Hematopoietic multipotent progenitor cell treated with erythropoietin and hydrocortisone succinate and interleukin-3 and kit ligand, for 8 days (in vitro differentiated cells): Measurements from ENCODE around the gene C18orf63.
"Not testable (repeated sequence)": the region's sequence is repeated elsewhere in the genome, so short reads cannot be mapped to it uniquely, and the experiment has no call there.

Source experiments
- DNase-seq: peaks from one replicate; pipeline ENCODE4 v3.0.0-alpha.2; 2015

C18orf63 gene

GRCh38 chr18:74286856-74287255 lies 28.8 kb upstream of the C18orf63 start:
- no peak for DNase-seq

GRCh38 chr18:74288041-74288440 lies 27.6 kb upstream of the C18orf63 start:
- DNase-seq, result no peak

- no peak for DNase-seq
Measured at GRCh38 chr18:74288730-74289129, 26.9 kb upstream of the C18orf63 start.

GRCh38 chr18:74289137-74289536 lies 26.5 kb upstream of the C18orf63 start:
- DNase-seq, result no peak

- DNase-seq, result no peak
Measured at GRCh38 chr18:74290021-74290420, 25.6 kb upstream of the C18orf63 start.

GRCh38 chr18:74290794-74291471 lies 24.7 kb upstream of the C18orf63 start:
- no peak for DNase-seq

GRCh38 chr18:74291472-74291770 lies 24.2 kb upstream of the C18orf63 start:
- DNase-seq, result no peak

- peak; percentile 97 for DNase-seq
Measured at GRCh38 chr18:74291771-74292540, 23.7 kb upstream of the C18orf63 start, which contains the start of gene CYB5A. Gene CYB5A, minus strand, starts transcription at chr18:74291963. Its CDS starts 88 bp downstream, at chr18:74291875.

GRCh38 chr18:74292541-74292858 lies 23.1 kb upstream of the C18orf63 start:
- no peak for DNase-seq

- DNase-seq, result not testable (repeated sequence)
Measured at GRCh38 chr18:74292982-74293381, 22.7 kb upstream of the C18orf63 start.

GRCh38 chr18:74294526-74294925 lies 21.1 kb upstream of the C18orf63 start:
- DNase-seq, result no peak

GRCh38 chr18:74299162-74299561 lies 16.5 kb upstream of the C18orf63 start:
- no peak for DNase-seq

GRCh38 chr18:74299746-74300145 lies 15.9 kb upstream of the C18orf63 start:
- no peak for DNase-seq

- no peak for DNase-seq
Measured at GRCh38 chr18:74303306-74303705, 12.3 kb upstream of the C18orf63 start.

GRCh38 chr18:74303936-74304335 lies 11.7 kb upstream of the C18orf63 start:
- DNase-seq, result no peak

- peak; percentile 67 for DNase-seq
Measured at GRCh38 chr18:74310411-74310810, 5.2 kb upstream of the C18orf63 start.

GRCh38 chr18:74311000-74311399 lies 4.6 kb upstream of the C18orf63 start:
- no peak for DNase-seq

GRCh38 chr18:74314759-74315463 lies 728 bp upstream of the C18orf63 start:
- no peak for DNase-seq

GRCh38 chr18:74316257-74317170 lies 875 bp downstream of the C18orf63 start:
- DNase-seq, result no peak

- no peak for DNase-seq
Measured at GRCh38 chr18:74326231-74326630, 10.6 kb downstream of the C18orf63 start.

GRCh38 chr18:74326791-74327190 lies 11.2 kb downstream of the C18orf63 start:
- DNase-seq, result not testable (repeated sequence)

- DNase-seq, result no peak
Measured at GRCh38 chr18:74328206-74328605, 12.6 kb downstream of the C18orf63 start.

- DNase-seq, result no peak
Measured at GRCh38 chr18:74329688-74330205, 14.1 kb downstream of the C18orf63 start.
